Duodenal mucosa (tissue), 2 donors: Measurements from ENCODE around the gene SIRT5.

Experiments used
- H3K27ac ChIP-seq: one replicate; pipeline ENCODE4 v1.7.0; 2013; ENCODE audit warnings: low read depth, low read length
- H3K27me3 ChIP-seq, 2 donors: one replicate each; pipeline ENCODE4 v1.7.0; 2013; ENCODE audit warnings: low read length in 2 of 2, control low read depth in 1 of 2; ENCODE audit not compliant: insufficient read depth in 2 of 2, control insufficient read depth in 1 of 2
- H3K36me3 ChIP-seq, 2 donors: one replicate each; pipeline ENCODE4 v1.7.0; 2013; ENCODE audit warnings: low read length in 2 of 2, control low read depth in 1 of 2; ENCODE audit not compliant: insufficient read depth in 2 of 2, control insufficient read depth in 1 of 2
- H3K4me1 ChIP-seq, 2 donors: one replicate each; pipeline ENCODE4 v1.7.0; 2013; ENCODE audit warnings: low read length in 2 of 2, control low read depth in 1 of 2; ENCODE audit not compliant: insufficient read depth in 2 of 2, control insufficient read depth in 1 of 2
- H3K4me3 ChIP-seq, 2 donors: one replicate each; pipeline ENCODE4 v1.7.0; 2013; ENCODE audit warnings: low read length in 2 of 2, low read depth in 1 of 2
- H3K9ac ChIP-seq, 2 donors: one replicate each; pipeline ENCODE4 v1.7.0; 2013; ENCODE audit warnings: low read length in 2 of 2, low read depth in 1 of 2
- H3K9me3 ChIP-seq, 2 donors: one replicate each; pipeline ENCODE4 v1.7.0; 2013; ENCODE audit warnings: low read length in 2 of 2, control low read depth in 1 of 2; ENCODE audit not compliant: control insufficient read depth in 1 of 2

Gene SIRT5

DNA sequence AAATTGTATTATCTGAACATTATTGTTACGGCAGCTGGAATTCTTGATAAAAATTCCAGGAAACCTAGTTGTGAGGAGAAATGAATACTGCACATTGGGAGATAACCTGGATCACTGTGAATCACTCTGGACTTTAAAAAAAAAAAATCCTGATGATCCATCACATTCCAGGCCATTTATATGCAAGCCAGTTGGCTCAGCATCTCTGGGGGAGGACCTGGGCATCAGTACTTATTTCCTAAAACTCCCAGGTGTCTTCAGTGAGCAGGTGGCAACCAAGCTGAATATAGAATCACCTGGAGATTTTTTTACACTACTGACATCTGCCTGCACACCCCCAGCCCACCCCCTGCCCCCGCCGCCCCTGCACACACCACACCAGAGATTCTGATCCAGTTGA lies 39.1 kb upstream of the SIRT5 start:
- no peaks in the 10 kb centered on the region for H3K36me3 ChIP-seq
- H3K27me3 ChIP-seq: no peaks in the 10 kb centered on the region
- H3K4me1 ChIP-seq: no peaks in the 10 kb centered on the region
- H3K9ac ChIP-seq: no peak overlapping the region
- no peaks in the 10 kb centered on the region for H3K9me3 ChIP-seq
- no peak overlapping the region for H3K4me3 ChIP-seq
- no peak overlapping the region for H3K27ac ChIP-seq

DNA sequence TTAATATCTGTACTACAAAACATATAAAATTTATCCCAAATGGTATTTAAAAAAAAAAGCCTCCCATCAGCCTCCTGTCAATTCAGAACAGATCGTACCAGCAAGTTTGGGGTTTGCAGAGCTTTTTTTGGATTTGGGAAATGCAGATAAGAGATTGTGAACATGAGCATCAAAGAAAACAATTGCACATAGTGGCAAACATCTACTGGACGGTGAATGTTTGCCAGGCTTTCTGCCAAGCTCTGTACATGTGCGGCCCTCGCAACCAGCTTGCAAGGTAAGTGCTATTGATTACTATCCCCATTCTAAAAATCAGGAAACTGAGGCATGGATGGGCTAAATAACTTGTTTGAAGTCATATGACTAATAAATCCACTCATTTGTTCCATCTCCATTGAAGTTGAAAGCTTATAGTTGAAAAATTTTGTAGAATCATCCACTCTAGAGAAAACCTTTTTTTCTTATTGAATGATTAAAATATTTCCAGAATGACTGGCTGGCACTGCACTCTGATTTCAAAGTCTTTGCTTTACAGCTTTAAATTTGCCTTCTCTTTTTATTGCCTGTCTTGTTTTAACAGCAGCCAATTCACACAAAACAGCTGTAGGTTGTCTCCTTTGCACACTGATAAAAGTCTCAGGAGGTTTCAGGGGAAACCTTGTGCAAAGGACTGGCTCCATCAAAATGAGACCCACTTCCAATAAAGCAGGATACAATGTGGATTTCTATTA lies 37.4 kb upstream of the SIRT5 start:
- Histone ChIP-seq H3K36me3 (no peaks in the 10 kb centered on the region), H3K27me3 (no peaks in the 10 kb centered on the region), H3K9me3 (no peaks in the 10 kb centered on the region), H3K9ac (no peak overlapping the region), H3K4me3 (no peak overlapping the region), H3K4me1 (no peaks in the 10 kb centered on the region), H3K27ac (no peak overlapping the region)

DNA sequence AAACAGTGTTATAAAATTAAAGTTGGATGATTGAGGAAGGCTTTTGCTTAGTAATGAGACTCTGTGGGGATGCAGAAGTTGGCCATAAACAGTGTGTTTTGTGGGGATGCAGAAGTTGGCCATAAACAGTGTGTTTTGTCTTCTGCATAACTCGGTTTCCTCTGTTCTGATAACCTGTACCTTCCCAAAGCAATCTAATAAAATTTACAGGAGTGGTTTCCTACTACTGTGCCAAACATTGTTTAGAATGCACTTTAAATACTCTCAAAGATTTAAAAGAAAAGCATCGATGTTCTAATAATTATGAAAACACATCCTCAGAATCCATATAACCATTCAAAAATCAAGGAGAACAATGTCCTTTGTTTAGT lies 36.9 kb upstream of the SIRT5 start:
- no peaks in the 10 kb centered on the region for H3K27me3 ChIP-seq
- no peak overlapping the region for H3K9ac ChIP-seq
- H3K9me3 ChIP-seq: no peaks in the 10 kb centered on the region
- H3K27ac ChIP-seq: no peak overlapping the region
- no peak overlapping the region for H3K4me3 ChIP-seq
- no peaks in the 10 kb centered on the region for H3K36me3 ChIP-seq
- no peaks in the 10 kb centered on the region for H3K4me1 ChIP-seq

DNA sequence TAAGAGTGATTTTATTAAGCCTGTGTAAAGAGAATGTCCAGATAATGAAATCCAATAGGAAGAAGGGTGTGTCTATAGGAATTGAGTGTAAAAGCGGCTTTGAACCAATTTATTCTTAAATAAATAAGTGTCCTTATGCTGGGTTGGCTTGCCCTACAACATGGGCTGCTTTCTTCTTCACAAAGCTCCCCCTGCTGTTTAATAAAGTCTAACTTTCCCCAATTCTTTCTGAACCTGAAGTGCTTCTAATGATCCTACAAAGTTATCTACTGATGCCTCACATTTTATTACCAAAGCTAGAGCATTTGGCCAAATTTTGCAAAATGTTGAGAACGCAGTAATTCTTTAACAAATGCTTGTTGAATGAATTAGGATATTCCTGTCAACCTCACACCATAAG lies 36.3 kb upstream of the SIRT5 start:
- Histone ChIP-seq H3K9ac (no peak overlapping the region), H3K4me1 (no peaks in the 10 kb centered on the region), H3K36me3 (no peaks in the 10 kb centered on the region), H3K9me3 (no peaks in the 10 kb centered on the region), H3K4me3 (no peak overlapping the region), H3K27ac (no peak overlapping the region), H3K27me3 (no peaks in the 10 kb centered on the region)

DNA sequence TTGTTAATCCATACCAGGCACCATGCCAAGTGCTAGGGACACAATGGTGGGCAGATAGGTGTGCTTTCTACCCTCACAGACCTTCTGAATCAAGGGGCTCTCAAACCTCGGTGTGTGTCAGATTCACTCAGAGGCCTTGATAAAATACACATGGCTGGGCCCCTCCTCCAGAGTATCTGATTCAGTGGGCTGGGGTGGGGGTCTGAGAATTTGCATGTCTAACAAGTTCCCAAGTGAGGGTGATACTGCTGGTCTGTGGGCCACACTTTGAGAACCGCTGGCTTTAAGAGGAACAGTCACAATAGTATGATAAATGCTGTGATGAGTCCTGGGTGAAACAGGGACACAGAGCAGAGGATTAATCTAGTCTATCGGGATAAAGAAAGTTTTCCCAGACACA lies 35.8 kb upstream of the SIRT5 start:
- Histone ChIP-seq H3K27ac (no peak overlapping the region), H3K36me3 (no peaks in the 10 kb centered on the region), H3K4me1 (no peaks in the 10 kb centered on the region), H3K27me3 (no peaks in the 10 kb centered on the region), H3K9me3 (no peaks in the 10 kb centered on the region), H3K4me3 (no peak overlapping the region), H3K9ac (no peak overlapping the region)

DNA sequence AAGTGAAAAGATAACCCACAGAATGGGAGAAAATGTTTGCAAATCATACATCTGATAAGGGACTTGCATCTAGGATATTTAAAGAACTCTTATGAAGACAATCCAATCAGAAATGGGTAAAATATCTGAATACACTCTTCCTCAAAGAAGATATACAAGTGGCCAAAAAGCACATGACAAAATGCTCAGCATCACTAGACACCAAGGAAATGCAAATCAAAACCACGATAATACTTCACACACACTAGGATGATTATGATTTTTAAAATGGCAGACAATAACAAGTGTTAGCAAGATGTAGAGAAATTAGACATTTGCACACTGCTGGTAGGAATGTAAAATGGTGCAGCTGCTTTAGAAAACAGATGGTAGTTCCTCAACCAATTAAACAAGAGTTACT lies 34.8 kb upstream of the SIRT5 start:
- Histone ChIP-seq H3K36me3 (no peaks in the 10 kb centered on the region), H3K9me3 (no peaks in the 10 kb centered on the region), H3K9ac (no peak overlapping the region), H3K27me3 (no peaks in the 10 kb centered on the region), H3K4me3 (no peak overlapping the region), H3K27ac (no peak overlapping the region), H3K4me1 (no peaks in the 10 kb centered on the region)

DNA sequence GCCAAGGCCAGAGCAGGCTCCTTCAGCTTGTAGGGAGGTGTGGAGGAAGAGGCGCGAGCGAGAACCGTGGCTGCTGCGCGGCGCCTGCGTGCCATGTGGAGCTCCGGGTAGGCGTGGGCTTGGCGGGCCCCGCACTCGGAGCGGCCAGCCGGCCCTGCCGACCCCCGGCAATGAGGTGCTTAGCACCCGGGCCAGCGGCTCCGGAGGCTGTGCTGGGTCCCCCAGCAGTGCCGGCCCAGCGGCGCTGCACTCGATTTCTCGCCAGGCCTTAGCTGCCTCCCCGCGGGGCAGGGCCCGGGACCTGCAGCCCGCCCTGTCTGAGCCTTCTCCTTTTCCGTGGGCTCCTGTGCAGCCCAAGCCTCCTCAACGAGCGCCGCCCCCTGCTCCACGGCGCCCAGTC lies 32.9 kb upstream of the SIRT5 start:
- no peaks in the 10 kb centered on the region for H3K36me3 ChIP-seq
- no peaks in the 10 kb centered on the region for H3K9me3 ChIP-seq
- H3K4me1 ChIP-seq: no peaks in the 10 kb centered on the region
- no peak overlapping the region for H3K9ac ChIP-seq
- H3K4me3 ChIP-seq: no peak overlapping the region
- no peak overlapping the region for H3K27ac ChIP-seq
- no peaks in the 10 kb centered on the region for H3K27me3 ChIP-seq

DNA sequence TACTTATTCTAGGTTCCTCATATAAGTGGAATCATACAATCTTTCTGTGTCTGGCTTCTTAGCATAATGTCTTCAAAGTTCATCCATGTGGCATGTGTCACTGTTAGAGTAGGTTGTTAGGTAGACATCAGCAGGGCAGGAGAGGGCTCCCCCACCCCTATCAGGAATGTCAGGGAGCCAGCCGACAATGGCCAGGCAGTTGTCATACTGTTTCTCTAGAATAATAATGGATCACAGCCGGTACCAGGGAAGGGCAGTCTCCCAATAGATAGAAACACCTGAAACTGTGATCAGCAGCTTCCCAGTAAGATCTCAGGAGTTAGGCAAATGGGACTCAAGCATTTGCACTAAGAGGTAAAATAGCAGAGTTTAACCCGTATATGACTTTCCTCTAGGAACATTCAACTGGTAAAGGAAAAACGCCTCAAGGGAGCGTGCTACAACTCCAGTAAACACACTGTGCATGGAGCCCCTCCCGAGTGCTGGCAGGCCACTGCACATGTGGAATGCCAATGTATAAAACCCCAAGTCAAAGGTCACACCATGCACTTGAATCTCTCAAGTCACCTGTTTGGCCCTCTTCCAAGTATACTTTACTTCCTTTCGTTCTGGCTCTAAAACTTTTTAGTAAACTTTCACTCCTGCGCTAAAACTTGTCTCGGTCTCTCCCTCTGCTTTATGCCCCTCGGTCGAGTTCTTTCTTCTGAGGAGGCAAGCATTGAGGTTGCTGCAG lies 29.8 kb upstream of the SIRT5 start:
- Histone ChIP-seq H3K27ac (no peak overlapping the region), H3K9me3 (no peaks in the 10 kb centered on the region), H3K9ac (no peak overlapping the region), H3K4me1 (peaks cover 0 to 4% of the 10 kb centered on the region in 2 donors), H3K4me3 (no peak overlapping the region), H3K36me3 (no peaks in the 10 kb centered on the region), H3K27me3 (no peaks in the 10 kb centered on the region)

DNA sequence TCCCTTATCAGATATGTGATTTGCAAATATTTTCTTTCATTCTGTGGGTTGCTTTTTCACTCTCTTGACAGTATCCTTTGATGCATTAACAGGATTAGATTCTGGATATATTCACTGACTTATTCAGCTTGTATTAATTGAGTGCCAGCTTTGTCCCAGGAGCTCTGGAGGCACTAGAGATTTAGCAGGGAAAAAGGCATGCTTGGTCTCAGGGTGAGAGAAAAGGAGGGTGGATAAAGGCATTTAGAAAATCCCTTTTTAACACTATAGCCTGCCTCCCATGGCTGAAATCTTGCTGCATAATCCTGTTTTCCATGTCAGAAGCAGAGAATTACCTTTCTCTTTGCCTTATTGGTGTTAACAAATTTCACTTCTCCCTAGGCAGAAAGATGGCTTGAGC lies 28.5 kb upstream of the SIRT5 start:
- Histone ChIP-seq H3K4me1 (peaks cover 0 to 4% of the 10 kb centered on the region in 2 donors), H3K9me3 (no peaks in the 10 kb centered on the region), H3K27ac (no peak overlapping the region), H3K4me3 (no peak overlapping the region), H3K36me3 (no peaks in the 10 kb centered on the region), H3K27me3 (no peaks in the 10 kb centered on the region), H3K9ac (no peak overlapping the region)

DNA sequence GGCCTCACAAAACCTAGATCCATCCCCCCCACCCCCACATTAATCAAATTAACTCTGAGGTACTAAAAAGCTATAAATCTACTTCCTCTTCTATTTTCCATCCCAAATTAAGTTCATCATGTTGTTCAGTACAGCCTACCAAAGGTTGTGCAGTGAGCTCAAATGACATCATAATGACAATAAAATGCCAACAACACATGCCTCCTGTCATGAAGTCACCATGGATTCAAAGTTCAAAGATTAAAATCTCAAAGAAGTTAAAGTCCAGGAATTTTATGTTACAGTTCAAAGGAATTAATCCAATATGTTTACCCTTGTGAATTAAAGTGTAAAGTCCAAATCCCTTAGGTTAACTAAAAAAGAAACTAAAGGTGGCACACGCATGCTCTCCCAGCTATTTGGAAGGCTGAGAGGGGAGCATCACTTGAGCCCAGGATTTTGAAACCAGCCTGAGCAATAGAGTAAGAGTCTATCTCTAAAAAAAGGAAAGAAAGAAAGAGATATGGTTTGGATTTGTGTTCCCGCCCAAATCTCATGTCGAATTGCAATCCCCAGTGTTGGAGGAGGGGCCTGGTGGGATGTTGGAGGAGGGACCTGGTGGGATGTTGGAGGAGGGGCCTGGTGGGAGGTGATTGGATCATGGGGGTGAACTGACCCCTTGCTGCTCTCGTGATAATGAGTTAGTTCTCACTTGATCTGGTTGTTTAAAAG lies 25.7 kb upstream of the SIRT5 start:
- Histone ChIP-seq H3K9me3 (no peaks in the 10 kb centered on the region), H3K27ac (no peak overlapping the region), H3K36me3 (no peaks in the 10 kb centered on the region), H3K4me1 (peaks cover 0 to 4% of the 10 kb centered on the region in 2 donors), H3K4me3 (no peak overlapping the region), H3K9ac (no peak overlapping the region), H3K27me3 (no peaks in the 10 kb centered on the region)
